HEK293 (cell line): ENCODE measurements around the gene AGGF1.

ENCODE experiments used
- GFI1B ChIP-seq: fragments of 450-650 bp; formaldehyde crosslinking; IDR thresholded peaks from 2 replicates; pipeline ENCODE4 v1.5.1; 2016; ENCODE audit warnings: missing biosample characterization, missing genetic modification characterization
- HOXC10 ChIP-seq: sonication (generic); formaldehyde crosslinking; IDR thresholded peaks from 2 replicates; pipeline ENCODE4 v1.8.1; 2023; ENCODE audit warnings: mild to moderate bottlenecking, missing genetic modification reagents
- OSR2 ChIP-seq: fragments of 450-650 bp; formaldehyde crosslinking; IDR thresholded peaks from 2 replicates; pipeline ENCODE4 v1.5.1; 2016; ENCODE audit warnings: missing biosample characterization, missing genetic modification characterization
- PRDM10 ChIP-seq: fragments of 450-650 bp; formaldehyde crosslinking; IDR thresholded peaks from 2 replicates; pipeline ENCODE4 v1.5.1; 2016; ENCODE audit warnings: missing biosample characterization, missing genetic modification characterization
- PRDM6 ChIP-seq: fragments of 450-650 bp; formaldehyde crosslinking; IDR thresholded peaks from 2 replicates; pipeline ENCODE4 v1.5.1; 2017; ENCODE audit warnings: missing biosample characterization, missing genetic modification characterization
- TSHZ1 ChIP-seq: fragments of 450-650 bp; formaldehyde crosslinking; IDR thresholded peaks from 2 replicates; pipeline ENCODE4 v1.5.1; 2016; ENCODE audit warnings: missing biosample characterization, missing genetic modification characterization, borderline replicate concordance
- YY2 ChIP-seq: fragments of 450-650 bp; formaldehyde crosslinking; IDR thresholded peaks from 2 replicates; pipeline ENCODE4 v1.5.1; 2016; ENCODE audit warnings: missing biosample characterization, missing genetic modification characterization
- ZNF146 ChIP-seq: fragments of 450-650 bp; formaldehyde crosslinking; IDR thresholded peaks from 2 replicates; pipeline ENCODE4 v1.5.1; 2016; ENCODE audit warnings: missing biosample characterization, missing genetic modification characterization
- ZNF148 ChIP-seq: fragments of 450-650 bp; formaldehyde crosslinking; IDR thresholded peaks from 2 replicates; pipeline ENCODE4 v1.5.0; 2017; ENCODE audit warnings: missing biosample characterization, missing genetic modification characterization, borderline replicate concordance
- ZNF175 ChIP-seq: fragments of 450-650 bp; formaldehyde crosslinking; IDR thresholded peaks from 2 replicates; pipeline ENCODE4 v1.5.1; 2016; ENCODE audit warnings: missing biosample characterization, missing genetic modification characterization
- ZNF274 ChIP-seq, 2 experiments: fragments of 200-500 bp in 1 of 2; fragments of 450-650 bp in 1 of 2; sonication (Bioruptor generic) in 1 of 2; formaldehyde crosslinking in 1 of 2; IDR thresholded peaks; 2 replicates each; pipeline versions ENCODE4 v1.5.1 to v1.6.1; 2014 to 2016; ENCODE audit warnings: borderline replicate concordance in 1 of 2, inconsistent platforms in 1 of 2, low read length in 1 of 2, missing biosample characterization in 1 of 2, missing genetic modification characterization in 1 of 2
- ZNF280C ChIP-seq: fragments of 450-650 bp; formaldehyde crosslinking; IDR thresholded peaks from 2 replicates; pipeline ENCODE4 v1.5.1; 2016; ENCODE audit warnings: missing biosample characterization, missing genetic modification characterization
- ZNF324 ChIP-seq: fragments of 450-650 bp; formaldehyde crosslinking; IDR thresholded peaks from 2 replicates; pipeline ENCODE4 v1.5.1; 2016; ENCODE audit warnings: missing biosample characterization, missing genetic modification characterization
- ZNF362 ChIP-seq: fragments of 450-650 bp; formaldehyde crosslinking; IDR thresholded peaks from 2 replicates; pipeline ENCODE4 v1.5.1; 2016; ENCODE audit warnings: missing biosample characterization, missing genetic modification characterization
- ZNF521 ChIP-seq: fragments of 450-650 bp; formaldehyde crosslinking; IDR thresholded peaks from 2 replicates; pipeline ENCODE4 v1.5.1; 2017; ENCODE audit warnings: missing biosample characterization, mild to moderate bottlenecking, missing genetic modification characterization
- ZNF544 ChIP-seq: fragments of 450-650 bp; formaldehyde crosslinking; IDR thresholded peaks from 2 replicates; pipeline ENCODE4 v1.5.0; 2017; ENCODE audit warnings: missing biosample characterization, missing genetic modification characterization
- ZNF561 ChIP-seq: fragments of 450-650 bp; IDR thresholded peaks from 2 replicates; pipeline ENCODE4 v1.5.1; 2018; ENCODE audit warnings: missing biosample characterization, missing genetic modification characterization, borderline replicate concordance
- ZNF610 ChIP-seq: fragments of 450-650 bp; formaldehyde crosslinking; IDR thresholded peaks from 2 replicates; pipeline ENCODE4 v1.5.1; 2016; ENCODE audit warnings: missing biosample characterization, missing genetic modification characterization, borderline replicate concordance
- ZNF629 ChIP-seq: fragments of 450-650 bp; formaldehyde crosslinking; IDR thresholded peaks from 2 replicates; pipeline ENCODE4 v1.5.1; 2017; ENCODE audit warnings: missing biosample characterization, missing genetic modification characterization
- ZNF692 ChIP-seq: fragments of 450-650 bp; formaldehyde crosslinking; IDR thresholded peaks from 2 replicates; pipeline ENCODE4 v1.5.1; 2016; ENCODE audit warnings: missing biosample characterization, missing genetic modification characterization
- ZNF843 ChIP-seq: fragments of 450-650 bp; formaldehyde crosslinking; IDR thresholded peaks from 2 replicates; pipeline ENCODE4 v1.5.1; 2016; ENCODE audit warnings: missing biosample characterization, missing genetic modification characterization

AGGF1 gene

GRCh38 chr5:77086689-77087483 lies 56.7 kb downstream of the AGGF1 start, which contains the start of gene ZBED3 (continued):
- TF ChIP-seq ZNF148 (tag by site-specific recombination) (no peak), ZNF843 (tag by site-specific recombination) (no peak), HOXC10 (0 out of 2 replicates have a peak, but pooled peaks have one; percentile 39), PRDM6 (tag by site-specific recombination) (no peak; the same call in 1 of the 2 replicates), ZNF146 (no peak), ZNF175 (tag by site-specific recombination) (no peak), ZNF280C (tag by site-specific recombination) (no peak), ZNF362 (tag by site-specific recombination) (no peak), TSHZ1 (tag by site-specific recombination) (peak; percentile 73; the same call in 1 of the 2 replicates), GFI1B (peak; percentile 71), ZNF324 (tag by site-specific recombination) (peak; percentile 69; the same call in 1 of the 2 replicates), ZNF544 (no peak), OSR2 (tag by site-specific recombination) (no peak), PRDM10 (peak; percentile 76), ZNF629 (peak; percentile 96), ZNF561 (tag by site-specific recombination) (peak; percentile 63; the same call in 1 of the 2 replicates), ZNF274 (IDR thresholded peaks at IDR 0.05; ENCODE audit: low read length) (no peak), ZNF274 (tag by site-specific recombination; IDR thresholded peaks at IDR 0.05; ENCODE audit: borderline replicate concordance) (no peak), ZNF521 (no peak), YY2 (0 out of 2 replicates have a peak, but pooled peaks have one; percentile 27), ZNF610 (tag by site-specific recombination) (peak; percentile 75), ZNF692 (peak; percentile 98)
